ENCODE measurements around the gene WDR1. TPM values are rescaled to one million over a fixed set of nuclear protein-coding genes. Genes with fewer than 3 reads are reported as not detected.

WDR1 gene
- total and polyA plus RNA-seq, 10 of the 15 experiments (the other 5 are each of a cell fraction or from before 2014, with no cell fraction given) = 28.5 to 397 (median 290) TPM

- TF ChIP-seq ZNF592 (IDR thresholded peaks at IDR 0.05) (no peak), KDM1A (IDR thresholded peaks at IDR 0.05; ENCODE audit: borderline replicate concordance) (no peak), ZNF24 (IDR thresholded peaks at IDR 0.05) (no peak), POLR2AphosphoS5 (IDR thresholded peaks at IDR 0.05; ENCODE audit: low read length) (peak; percentile 49; the same call in 1 of the 2 replicates), ATF3 (IDR thresholded peaks at IDR 0.05; ENCODE audit: borderline replicate concordance, extremely low read depth, low read depth, low read length) (no peak), NFYA (IDR thresholded peaks at IDR 0.05; ENCODE audit: borderline replicate concordance, low read depth, low read length) (no peak)
These were observed 41.9 kb downstream of the WDR1 start (continued) for GRCh38 chr4:10074767-10075105.

GRCh38 chr4:10074076-10074766 lies 42.4 kb downstream of the WDR1 start:
- no TSS peak for BruUV-seq (replicated peaks)
- CTCF ChIA-PET = interaction anchor here (0.6 kb wide), 1 partner anchor 35 kb away, joined by 3 read pairs; no protein-coding TSS in a partner anchor
- peaks cover 47% of the 10 kb centered on the region in 2 experiments for H3K36me3 ChIP-seq (ENCODE audit: control insufficient read depth in 2 of 2, insufficient read depth in 2 of 2, low read length in 1 of 2)
- in situ Hi-C loops (cut with MboI) (no loop called here), intact Hi-C loops (cut with micrococcal nuclease; ENCODE audit: unreplicated experiment) (no loop called here)
- no peaks in the 10 kb centered on the region for H3K4me1 ChIP-seq (ENCODE audit: control insufficient read depth, insufficient read depth, low read length)
- 90% methylated on average over 13 of the region's 13 CpGs for WGBS (ENCODE audit: insufficient coverage, insufficient replicate concordance, low lambda C conversion rate, missing lambda C conversion rate)
- H2AFZ ChIP-seq (ENCODE audit: control insufficient read depth, low read depth, low read length) = no peak overlapping the region
- no peak overlapping the region for H3K4me2 ChIP-seq (ENCODE audit: control insufficient read depth, insufficient read depth)
- no peaks in the 10 kb centered on the region for H3K79me2 ChIP-seq (ENCODE audit: control insufficient read depth, insufficient read depth, low read length)
- H3K9me3 ChIP-seq (replicated peaks; ENCODE audit: control insufficient read depth, insufficient read depth, low read length) = no peaks in the 10 kb centered on the region
- H3K4me3 ChIP-seq = no peak overlapping the region
- DNase-seq (ENCODE audit: low read depth, low spot score) = no peak
- no peak for FAIRE-seq
- ATAC-seq = no peak
- TF ChIP-seq POLR2A (IDR thresholded peaks at IDR 0.05; ENCODE audit: low read depth, low read length) (0 out of 2 replicates have a peak, but pooled peaks have one; percentile 40), PAX5 (IDR thresholded peaks at IDR 0.05; ENCODE audit: borderline replicate concordance, low read depth, low read length) (no peak)
- H3K27me3 ChIP-seq (replicated peaks in 1 of 2; ENCODE audit: control insufficient read depth in 2 of 2, insufficient read depth in 2 of 2, low read length in 1 of 2) = no peaks in the 10 kb centered on the region
- POLR2A ChIA-PET = no interaction called here
- H3K27ac ChIP-seq (ENCODE audit: control insufficient read depth, insufficient read depth) = no peak overlapping the region
- H4K20me1 ChIP-seq (ENCODE audit: control insufficient read depth, insufficient read depth) = no peaks in the 10 kb centered on the region
- no peak overlapping the region for H3K9ac ChIP-seq (ENCODE audit: control insufficient read depth, insufficient read depth, low read length)
- RAD21 ChIA-PET (ENCODE audit: unreplicated experiment) = no interaction called here
- SMC1A ChIA-PET (ENCODE audit: uncharacterized antibody, unreplicated experiment) = no interaction called here

All from GM12878 (cell line).